DLD1 (cell line): ENCODE data around the gene ZNF773.
"Not testable (repeated sequence)": the region's sequence is repeated elsewhere in the genome, so short reads cannot be mapped to it uniquely, and the experiment has no call there.

ENCODE experiments used
- in situ Hi-C: cut with HindIII; loops from 2 replicates; pipeline ENCODE4 v1.10.0; 2017; ENCODE audit warnings: low sequenced_read_pairs

ZNF773 gene

DNA sequence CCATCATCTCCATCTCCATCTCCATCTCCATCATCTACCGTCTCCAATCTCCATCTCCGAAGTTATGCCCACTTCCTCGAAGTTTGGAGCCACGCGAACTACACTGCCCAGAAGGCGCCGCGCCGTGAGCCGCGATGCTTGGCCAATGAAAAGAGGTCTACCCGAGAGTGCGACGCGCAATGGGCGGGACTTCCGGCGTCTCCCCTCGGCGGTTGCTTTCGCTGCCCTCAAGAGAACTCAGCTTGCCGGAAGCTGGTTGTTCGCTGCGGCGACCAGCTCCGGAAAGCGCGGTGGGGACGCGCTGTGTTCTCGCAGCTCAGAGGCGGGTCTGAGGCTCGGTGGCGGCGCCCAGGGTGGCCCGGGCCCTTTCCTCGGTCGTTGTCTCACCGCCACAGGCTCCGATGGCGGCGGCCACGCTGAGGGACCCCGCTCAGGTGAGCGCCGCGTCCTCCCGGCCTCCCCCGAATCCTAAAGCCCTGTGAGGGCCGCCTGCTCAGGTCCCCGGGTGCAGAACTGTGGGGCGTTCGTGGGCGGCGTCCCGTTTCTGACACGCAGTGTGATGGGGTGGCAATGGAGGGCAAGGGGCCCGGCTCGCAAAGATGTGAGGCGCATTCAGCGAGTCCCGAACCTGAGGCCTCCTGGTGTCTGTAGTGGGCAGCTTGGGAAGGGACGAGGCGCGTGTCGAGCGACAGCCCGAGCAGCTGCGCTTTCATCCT lies at the start of gene ZNF773:
Gene ZNF773 (plus strand): TSS at position 259 of the 716 bp plus-strand sequence. CDS start 143 bp downstream, at position 402.
- in situ Hi-C loops, result not testable (repeated sequence)

DNA sequence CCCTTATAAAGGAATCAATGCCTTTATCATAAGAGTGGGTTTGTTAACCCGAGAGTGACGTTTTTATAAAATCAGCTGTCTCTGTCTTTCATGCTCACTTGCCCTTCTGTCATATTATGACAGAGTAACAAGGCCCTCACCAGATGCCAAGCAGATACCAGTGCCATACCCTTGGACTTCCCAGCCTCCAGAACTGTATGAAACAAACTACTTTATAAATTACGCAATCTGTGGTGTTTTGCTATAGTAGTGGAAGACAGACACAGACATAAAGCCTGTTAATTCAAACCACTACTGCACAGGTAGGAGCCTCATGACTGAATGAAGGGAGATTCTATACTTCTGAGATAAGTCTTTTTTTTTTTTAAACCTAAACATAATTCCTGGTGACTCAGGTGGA lies 47.4 kb upstream of the ZNF773 start:
- in situ Hi-C loops, result no loop called here

DNA sequence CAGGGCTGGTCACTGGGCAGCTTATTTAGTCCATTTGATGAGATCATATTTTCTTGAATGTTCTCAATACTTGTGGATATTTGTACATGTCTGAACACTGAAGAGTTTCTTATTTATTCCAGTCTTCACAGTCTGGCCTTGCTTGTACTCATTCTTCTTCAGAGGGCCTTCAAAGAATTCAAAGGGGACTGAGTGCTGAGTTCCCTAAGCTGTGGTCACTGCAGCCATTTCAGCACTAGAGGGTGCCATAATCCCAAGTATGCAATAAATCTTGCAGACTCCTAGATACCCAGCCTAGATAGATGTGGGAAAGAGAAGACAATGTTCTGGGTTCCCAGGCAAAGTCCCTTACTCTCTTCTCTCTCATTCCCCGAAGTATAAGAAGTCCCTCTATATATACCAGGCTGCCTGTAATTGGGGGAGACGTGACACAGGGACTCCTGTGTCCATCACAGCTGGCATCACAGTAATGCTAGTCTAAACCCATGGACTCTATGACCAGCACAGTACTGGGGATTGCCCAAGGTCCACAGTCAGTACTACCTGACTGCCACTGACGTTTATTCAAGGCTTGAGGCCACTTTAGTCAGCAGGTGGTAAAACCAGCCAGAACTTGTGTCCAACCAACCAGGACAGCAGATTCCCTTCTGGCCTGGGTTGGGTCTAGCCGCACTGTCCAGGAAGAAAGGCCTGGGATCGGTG lies 33.9 kb upstream of the ZNF773 start:
- in situ Hi-C loops, result no loop called here

DNA sequence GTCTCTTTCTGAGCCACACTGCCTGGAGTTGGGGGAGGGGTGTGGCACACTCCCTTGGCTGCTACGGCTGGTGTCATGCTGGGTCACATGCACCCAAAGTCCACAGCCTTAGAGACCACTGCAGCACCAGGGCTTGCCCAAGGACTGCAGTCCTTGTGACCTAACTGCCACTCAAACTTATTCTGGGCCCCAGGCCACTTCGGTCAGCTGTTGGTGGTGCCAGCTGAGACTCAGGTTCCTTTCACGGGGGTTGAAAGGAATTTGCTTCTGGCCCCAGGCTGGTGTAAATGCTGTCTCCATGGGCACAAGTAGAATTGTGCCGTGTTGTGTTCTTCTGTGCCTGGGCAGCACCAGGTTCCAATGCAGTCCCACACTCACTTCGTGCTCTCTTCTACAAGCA lies 33.2 kb upstream of the ZNF773 start:
- in situ Hi-C loops, result no loop called here

DNA sequence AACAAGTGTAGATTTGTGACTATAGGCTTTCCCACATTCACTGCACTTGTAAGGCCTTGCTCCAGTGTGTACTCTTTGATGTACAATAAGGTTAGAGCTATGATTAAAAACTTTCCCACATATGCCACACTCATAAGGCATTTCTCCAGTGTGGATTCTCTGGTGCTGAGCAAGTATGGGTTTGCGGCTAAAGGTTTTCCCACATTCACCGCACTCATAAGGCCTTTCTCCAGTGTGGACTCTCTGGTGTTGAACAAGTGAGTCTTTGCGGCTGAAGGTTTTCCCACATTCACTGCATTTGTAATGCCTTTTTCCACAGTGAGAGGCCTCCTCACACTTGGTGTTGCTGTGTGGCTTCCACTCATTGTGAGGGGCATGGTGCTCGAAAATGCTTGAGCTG lies 26.1 kb upstream of the ZNF773 start:
- in situ Hi-C loops, result no loop called here

DNA sequence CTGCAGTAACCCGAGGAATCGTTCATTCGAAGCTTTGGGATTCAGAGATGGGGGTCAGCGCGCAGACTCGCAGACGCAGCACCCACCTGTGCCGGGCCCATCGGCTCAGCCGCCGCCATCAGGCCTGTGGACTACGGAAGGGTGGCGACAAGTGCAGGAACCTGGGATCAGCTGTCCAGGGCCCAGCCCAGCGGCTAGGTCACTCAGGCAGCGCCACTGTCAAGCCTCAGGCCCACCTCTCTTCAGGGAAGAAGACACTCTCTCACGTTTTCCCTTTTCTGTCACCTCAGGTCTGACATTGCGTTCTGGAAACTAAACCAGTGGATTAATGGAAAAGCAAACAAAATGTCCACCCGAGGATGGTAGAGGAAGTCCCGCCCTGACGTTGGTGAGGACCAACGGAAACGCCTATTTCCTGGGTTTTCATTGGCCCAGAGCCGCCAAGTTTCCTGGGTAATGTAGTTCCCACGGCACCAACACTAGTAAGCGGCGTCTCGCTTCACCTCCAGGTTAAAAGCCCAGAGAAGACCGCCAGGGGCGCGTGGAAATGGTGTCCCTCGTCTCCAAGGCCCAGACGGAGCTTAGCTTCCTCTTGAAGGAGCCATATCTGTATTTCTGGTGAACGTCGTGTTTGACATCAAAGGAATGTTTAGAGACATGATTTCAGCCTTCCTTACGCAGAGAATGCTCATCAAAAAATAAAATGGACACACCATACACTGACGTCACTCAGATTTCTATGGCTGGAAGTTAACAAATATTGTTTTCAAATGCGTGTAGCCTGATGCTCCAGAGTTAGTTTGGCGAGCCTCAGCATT lies 22.3 kb upstream of the ZNF773 start, which contains the start of gene ZNF772:
Gene ZNF772 (minus strand): TSS at position 376 of the 818 bp plus-strand sequence. CDS start 257 bp downstream, at position 119.
- in situ Hi-C loops, result no loop called here

DNA sequence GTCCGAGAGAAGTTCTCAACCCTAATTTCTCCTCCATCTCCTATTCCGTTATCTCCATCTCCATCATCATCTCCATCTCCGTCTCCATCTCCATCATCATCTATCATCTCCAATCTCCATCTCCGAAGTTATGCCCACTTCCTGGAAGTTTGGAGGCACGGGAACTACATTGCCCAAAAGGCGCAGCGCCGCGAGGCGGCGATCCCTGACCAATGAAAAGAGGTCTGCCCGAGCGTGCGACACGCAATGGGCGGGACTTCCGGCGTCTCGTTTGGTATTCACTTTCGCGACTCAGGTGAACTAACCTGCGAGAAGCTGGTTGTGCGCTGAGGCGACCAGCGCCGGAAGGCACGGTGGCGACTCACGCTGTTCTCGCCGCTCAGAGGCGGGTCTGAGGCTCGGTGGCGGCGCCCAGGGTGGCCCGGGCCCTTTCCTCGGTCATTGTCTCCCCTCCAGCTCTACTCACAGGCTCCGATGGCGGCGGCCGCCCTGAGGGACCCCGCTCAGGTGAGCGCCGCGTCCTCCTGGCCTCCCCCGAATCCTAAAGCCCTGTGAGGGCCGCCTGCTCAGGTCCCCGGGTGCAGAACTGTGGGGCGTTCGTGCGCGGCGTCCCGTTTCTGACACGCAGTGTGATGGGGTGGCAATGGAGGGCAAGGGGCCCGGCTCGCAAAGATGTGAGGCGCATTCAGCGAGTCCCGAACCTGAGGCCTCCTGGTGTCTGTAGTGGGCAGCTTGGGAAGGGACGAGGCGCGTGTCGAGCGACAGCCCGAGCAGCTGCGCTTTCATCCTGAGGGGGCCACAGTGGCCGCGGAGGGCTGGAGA lies 12.1 kb upstream of the ZNF773 start, which contains the start of gene ZNF419:
Gene ZNF419 (plus strand): TSS at position 274 of the 822 bp plus-strand sequence. CDS start 201 bp downstream, at position 475.
- in situ Hi-C loops, result not testable (repeated sequence)

DNA sequence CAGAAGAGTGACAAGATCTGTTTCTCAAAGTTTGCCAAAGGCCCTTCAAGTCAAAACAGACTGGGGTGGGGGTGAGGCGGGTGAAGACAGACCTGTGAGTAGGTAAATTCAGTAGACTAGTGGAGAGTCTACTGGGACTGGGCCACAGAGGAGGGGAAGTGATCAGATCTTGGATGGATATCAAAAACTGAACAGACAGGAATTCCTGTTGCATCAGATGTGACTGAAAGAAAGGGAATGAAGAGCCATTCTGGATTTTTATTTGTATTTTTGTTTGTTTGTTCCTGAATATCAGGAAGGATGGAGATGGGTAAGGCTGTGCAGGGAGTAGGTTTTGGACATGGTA lies 11.5 kb upstream of the ZNF773 start:
- in situ Hi-C loops, result not testable (repeated sequence)

DNA sequence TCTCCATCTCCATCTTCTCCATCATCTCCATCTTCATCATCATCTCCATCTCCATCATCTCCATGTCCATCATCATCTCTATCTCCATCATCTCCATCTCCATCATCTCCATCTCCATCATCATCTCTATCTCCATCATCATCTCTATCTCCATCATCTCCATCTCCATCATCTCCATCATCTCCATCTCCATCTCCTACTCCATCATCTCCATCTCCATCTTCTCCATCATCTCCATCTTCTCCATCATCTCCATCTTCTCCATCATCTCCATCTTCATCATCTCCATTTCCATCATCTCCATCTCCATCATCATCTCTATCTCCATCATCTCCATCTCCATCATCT lies 432 bp upstream of the ZNF773 start:
- in situ Hi-C loops, result not testable (repeated sequence)

DNA sequence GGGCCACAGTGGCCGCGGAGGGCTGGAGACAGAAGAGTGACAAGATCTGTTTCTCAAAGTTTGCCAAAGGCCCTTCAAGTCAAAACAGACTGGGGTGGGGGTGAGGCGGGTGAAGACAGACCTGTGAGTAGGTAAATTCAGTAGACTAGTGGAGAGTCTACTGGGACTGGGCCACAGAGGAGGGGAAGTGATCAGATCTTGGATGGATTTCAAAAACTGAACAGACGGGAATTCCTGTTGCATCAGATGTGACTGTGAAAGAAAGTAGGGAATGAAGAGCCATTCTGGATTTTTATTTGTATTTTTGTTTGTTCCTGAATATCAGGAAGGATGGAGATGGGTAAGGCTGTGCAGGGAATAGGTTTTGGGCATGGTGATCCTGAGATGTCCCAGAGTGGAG lies 662 bp downstream of the ZNF773 start:
- in situ Hi-C loops, result not testable (repeated sequence)

DNA sequence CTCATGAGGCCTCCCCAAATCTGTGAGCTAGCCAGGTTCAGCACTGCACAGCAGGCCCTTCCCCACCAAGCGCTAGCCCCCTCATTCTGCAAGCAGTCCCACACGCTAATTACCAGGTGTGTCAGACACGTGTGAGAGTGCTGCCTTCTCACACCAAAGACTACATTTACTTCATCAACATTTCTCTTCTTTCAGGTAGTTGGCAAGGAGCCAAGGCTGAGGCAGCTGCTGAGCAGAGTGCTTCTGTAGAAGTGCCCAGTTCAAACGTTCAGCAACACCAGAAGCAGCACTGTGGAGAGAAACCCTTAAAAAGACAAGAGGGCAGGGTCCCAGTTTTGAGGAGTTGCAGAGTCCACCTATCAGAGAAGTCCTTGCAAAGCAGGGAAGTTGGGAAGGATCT lies 6.4 kb downstream of the ZNF773 start:
- in situ Hi-C loops, result no loop called here

DNA sequence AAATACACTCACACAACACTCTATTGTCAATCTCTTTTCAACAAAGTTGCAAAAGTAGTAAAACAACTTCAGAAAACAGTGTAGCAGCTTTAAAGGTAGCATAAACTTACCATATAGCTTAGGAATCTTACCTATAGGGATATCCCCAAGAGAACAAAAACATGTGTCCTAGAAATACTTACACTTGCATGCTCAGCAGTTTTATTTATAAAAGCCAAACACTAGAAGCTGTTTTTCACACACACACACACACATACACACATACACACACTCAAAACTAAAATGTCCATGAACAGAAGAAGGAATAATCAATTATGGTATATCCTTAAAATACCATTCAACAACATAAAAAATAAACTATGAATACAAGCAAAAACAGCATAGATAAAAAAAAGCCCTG lies 11.7 kb downstream of the ZNF773 start:
- in situ Hi-C loops, result no loop called here

DNA sequence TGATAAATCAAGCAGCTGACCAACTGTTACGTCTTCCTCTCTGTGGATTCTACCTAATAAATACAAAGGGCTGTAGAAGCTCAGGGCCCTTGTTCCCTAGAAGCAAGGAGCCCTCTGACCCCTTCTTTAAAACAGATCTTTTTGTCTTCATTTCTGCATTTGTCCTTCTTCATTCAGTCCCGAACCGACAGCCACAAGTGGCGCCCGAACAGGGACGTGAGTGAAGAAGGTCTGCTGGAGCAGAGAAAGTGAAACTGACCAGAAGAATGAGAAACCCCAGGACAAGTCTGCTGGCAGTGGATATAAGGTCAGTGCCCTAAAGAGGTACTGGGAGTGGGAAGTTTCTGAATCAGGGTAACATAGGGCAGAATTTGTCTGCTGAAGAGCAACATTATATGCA lies 13.1 kb downstream of the ZNF773 start:
- in situ Hi-C loops, result no loop called here

DNA sequence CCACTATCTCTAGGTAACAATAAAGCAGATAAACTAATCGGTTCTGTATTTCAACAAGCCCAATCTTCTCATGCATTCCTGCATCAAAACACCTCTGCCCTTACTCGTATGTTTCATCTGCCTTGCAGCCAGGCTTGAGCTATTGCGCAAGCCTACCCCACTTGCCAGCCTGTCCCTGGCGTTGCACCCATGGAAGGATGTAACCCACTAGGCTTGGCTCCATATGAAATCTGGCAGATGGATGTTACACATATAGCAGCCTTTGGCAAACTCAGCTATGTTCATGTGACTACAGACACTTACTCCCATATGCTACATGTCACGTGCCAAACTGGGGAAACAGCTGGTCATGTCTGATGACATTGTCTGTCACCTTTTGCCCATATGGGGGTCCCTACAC lies 15.5 kb downstream of the ZNF773 start:
- in situ Hi-C loops, result no loop called here

DNA sequence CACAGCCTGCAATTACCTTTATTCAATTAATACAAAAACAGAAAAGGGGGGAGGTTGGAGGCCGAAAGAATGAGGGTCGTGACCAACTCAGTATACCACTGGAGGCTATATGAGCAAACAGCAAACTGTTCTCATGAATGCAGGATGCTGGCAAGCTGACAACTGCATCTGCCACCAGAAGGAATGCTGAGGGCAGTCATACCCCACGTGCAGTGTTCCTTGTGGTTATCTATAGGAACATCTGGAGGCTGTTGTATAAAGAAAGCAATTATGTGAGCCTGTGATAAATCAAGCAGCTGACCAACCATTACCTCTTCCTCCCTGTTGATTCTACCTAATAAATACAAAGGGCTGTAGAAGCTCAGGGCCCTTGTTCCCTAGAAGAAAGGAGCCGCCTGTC lies 18.3 kb downstream of the ZNF773 start:
- in situ Hi-C loops, result not testable (repeated sequence)

DNA sequence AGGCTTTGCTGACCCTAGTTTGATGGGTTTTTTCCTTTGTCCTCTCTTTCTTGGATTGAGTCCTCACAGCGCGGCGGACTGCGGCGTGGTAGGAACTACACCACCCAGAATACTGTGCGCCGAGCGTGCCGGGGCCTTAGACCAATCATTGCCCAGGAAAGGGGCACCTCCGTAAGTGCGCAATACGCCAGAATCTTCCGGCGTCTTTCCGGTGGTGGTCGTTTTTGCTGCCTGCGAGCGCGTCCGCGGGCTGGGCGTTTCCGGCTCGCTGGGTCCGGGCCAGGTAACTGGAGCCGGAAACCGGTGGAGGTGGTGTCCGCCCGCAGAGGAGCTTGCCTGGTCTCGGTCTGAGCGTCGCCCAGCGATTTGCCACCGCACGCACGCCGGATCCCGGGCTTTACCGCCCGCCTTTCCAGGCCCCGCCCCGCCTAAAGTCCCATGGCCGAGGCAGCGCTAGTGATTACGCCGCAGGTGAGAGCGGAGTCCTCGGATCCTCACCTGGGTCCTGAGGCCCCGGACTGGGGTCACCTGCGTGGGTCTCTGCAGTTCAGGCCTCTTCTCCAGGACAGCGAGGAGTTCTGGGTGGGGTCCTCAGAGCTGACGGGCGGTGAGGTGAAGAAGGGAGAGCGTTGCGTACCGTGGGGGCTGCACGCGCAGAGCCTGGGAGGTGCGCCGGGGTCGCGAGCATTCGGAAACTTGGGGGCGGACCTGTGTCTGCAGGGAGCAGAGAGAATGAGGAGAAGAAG lies 27.6 kb downstream of the ZNF773 start, which contains the start of gene ZNF549:
Gene ZNF549 (plus strand): TSS at position 221 of the 746 bp plus-strand sequence. CDS start 218 bp downstream, at position 439.
- in situ Hi-C loops, result no loop called here

DNA sequence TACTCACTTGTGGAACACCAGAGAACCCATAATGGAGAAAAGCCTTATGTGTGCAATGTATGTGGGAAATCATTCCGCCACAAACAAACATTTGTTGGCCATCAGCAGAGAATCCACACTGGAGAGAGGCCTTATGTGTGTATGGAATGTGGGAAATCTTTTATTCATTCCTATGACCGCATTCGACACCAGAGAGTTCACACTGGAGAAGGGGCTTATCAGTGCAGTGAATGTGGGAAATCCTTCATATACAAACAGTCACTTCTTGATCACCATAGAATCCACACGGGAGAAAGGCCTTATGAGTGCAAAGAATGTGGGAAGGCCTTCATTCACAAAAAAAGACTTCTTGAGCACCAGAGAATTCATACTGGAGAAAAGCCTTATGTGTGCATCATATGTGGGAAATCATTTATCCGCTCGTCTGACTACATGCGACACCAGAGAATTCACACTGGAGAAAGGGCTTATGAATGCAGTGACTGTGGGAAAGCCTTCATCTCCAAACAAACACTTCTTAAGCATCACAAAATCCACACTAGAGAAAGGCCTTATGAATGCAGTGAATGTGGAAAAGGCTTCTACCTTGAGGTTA lies 38.3 kb downstream of the ZNF773 start:
- in situ Hi-C loops, result no loop called here

DNA sequence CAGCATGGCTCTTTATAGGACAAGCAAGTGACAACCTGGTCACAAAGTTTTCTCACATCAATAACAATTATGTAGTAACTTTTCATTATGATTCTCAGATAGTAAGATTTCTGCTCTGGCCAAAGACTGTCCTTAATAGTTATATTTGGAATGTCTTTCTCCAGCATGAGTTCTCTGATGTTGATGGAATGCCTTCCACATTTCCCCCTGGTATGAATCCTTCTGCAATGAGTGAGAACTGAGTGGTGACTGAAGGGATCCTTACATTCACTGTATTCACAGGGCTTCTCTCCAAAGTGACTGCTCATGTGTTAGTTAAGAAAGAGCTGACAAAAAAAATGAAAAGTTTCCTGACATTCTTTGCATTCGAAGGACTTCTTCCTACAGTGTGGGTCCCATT lies 46.8 kb downstream of the ZNF773 start:
- in situ Hi-C loops, result no loop called here

DNA sequence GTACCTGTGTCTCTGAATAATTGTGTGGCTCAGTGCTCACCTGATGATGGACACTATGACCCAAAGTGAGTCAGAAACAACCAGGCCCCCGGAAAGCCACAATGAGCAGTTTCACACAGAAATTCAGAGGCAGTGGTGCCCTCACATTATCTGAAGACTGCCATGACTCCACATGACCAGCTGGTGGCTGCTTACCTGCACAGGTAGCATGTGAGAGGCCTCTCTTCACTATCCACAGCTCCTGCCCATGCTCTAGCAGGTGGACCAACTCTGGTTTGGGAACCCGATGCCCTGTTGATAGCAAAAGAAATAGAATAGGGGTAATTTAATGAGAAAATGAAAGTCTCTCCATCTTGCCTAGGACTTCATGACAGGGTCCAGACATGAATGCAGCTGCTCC lies 52.7 kb downstream of the ZNF773 start:
- in situ Hi-C loops, result no loop called here

DNA sequence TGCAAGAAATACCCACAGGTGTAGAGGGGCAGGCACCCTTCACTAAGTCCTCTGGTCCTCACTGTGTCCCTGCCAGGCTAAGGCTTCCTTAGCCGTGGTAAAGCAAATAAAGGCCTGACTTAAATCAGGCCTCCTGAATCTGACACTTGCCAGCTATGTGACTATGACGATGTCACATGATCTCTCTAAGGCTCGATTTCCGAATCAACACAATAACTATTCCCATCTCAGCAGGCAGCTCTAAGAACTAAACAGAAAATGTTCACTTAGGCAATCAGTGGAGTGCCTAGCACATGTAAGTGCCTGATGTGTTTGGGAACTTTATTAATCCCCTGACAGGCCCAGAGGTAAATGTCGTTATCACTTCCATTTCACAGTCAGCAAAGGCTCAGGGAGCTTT lies 57.9 kb downstream of the ZNF773 start:
- in situ Hi-C loops, result no loop called here
